T-helper 2 cell treated with Interferon-gamma antibody and Interleukin-4, amounts not matched to agents 5 μg/mL and 100 μg/mL, for 36 hours (primary cell): ENCODE measurements around the gene GRM1.

Experiments used
- DNase-seq: peaks from one replicate; pipeline ENCODE4 v3.0.0; 2021; ENCODE audit warnings: low spot score
- H3K27ac Mint-ChIP-seq: one replicate; pipeline ENCODE4 v1.8.0; 2021; ENCODE audit warnings: mild to moderate bottlenecking, mixed read lengths
- H3K27me3 Mint-ChIP-seq: one replicate; pipeline ENCODE4 v1.8.0; 2021; ENCODE audit warnings: low read depth, mixed read lengths
- H3K36me3 Mint-ChIP-seq: one replicate; pipeline ENCODE4 v1.8.0; 2021; ENCODE audit warnings: low read depth, mixed read lengths
- H3K4me1 Mint-ChIP-seq: one replicate; pipeline ENCODE4 v1.8.0; 2021; ENCODE audit warnings: low read depth, mixed read lengths
- H3K4me3 Mint-ChIP-seq: one replicate; pipeline ENCODE4 v1.8.0; 2022; ENCODE audit warnings: mild to moderate bottlenecking, moderate library complexity, mixed read lengths
- H3K9me3 Mint-ChIP-seq: one replicate; pipeline ENCODE4 v1.8.0; 2021; ENCODE audit warnings: mixed read lengths

GRM1 gene

DNA sequence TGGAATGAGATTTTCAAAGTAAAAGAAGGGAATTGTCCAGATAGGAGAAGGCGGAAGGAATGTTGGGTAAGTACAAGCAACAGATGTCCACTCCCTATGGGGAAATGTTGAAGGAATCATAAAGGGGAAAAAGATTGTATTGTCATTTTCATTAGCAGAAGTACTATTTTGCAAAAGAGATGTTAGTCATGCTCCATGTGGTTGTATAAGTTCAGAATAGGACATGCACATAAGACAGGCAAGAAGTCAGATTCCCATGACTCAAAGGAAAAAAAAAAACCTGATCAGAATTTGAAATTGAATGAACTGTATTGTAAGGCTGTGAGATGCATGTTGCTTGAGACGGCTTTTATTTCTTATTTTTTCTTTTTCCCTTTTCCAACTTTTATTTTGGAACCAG is 36.8 kb downstream of the GRM1 start:
- H3K36me3 Mint-ChIP-seq: no peaks in the 10 kb centered on the region

DNA sequence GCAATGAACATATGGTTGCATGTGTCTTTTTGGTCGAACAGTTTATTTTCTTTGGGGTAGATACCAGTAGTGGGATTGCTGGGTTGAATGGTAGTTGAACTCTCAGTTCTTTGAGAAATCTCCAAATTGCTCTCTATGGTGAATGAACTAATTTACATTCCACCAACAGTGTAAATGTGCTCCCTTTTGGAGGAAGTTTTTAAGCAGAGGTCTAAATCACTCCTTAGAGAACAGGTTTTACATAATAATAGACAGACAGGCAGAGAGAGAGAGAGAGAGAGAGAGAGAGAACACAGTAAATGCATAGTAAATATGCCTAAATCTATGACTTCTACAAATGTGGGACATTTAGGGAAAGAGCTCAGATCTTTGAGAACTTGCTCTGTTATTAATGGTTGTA is 37.6 kb downstream of the GRM1 start:
- H3K27ac Mint-ChIP-seq: no peak overlapping the region
- H3K9me3 Mint-ChIP-seq: no peaks in the 10 kb centered on the region
- DNase-seq: no peak
- H3K36me3 Mint-ChIP-seq: no peaks in the 10 kb centered on the region
- no peak overlapping the region for H3K4me3 Mint-ChIP-seq
- no peaks in the 10 kb centered on the region for H3K27me3 Mint-ChIP-seq
- H3K4me1 Mint-ChIP-seq: no peaks in the 10 kb centered on the region

More for the DNA sequence above, 36.8 kb downstream of the GRM1 start:
- no peak overlapping the region for H3K4me3 Mint-ChIP-seq
- H3K4me1 Mint-ChIP-seq: no peaks in the 10 kb centered on the region
- H3K27me3 Mint-ChIP-seq: no peaks in the 10 kb centered on the region
- DNase-seq: no peak
- no peak overlapping the region for H3K27ac Mint-ChIP-seq
- no peaks in the 10 kb centered on the region for H3K9me3 Mint-ChIP-seq

DNA sequence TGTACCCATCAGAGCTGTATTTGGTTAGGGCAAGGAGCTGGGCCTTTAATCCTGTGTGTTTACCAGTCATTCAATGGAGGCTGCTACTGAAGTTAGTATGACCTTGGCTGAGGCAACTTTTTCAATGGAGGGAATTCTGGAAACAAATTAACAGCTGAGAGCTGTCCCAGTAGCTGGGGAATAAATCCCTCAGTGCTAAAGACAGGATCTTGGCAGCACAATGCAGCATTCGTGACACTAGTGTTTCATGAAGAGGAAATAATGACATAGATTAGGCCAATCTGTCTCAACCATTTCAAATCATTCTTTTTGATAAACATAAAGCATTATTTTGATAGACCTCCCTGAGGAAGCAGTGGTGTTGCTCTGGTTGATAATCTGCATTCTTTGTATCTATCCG is 42.9 kb downstream of the GRM1 start:
- H3K36me3 Mint-ChIP-seq: no peaks in the 10 kb centered on the region
- no peak overlapping the region for H3K4me3 Mint-ChIP-seq
- no peaks in the 10 kb centered on the region for H3K9me3 Mint-ChIP-seq
- H3K4me1 Mint-ChIP-seq: no peaks in the 10 kb centered on the region
- no peaks in the 10 kb centered on the region for H3K27me3 Mint-ChIP-seq
- no peak for DNase-seq
- H3K27ac Mint-ChIP-seq: no peak overlapping the region

DNA sequence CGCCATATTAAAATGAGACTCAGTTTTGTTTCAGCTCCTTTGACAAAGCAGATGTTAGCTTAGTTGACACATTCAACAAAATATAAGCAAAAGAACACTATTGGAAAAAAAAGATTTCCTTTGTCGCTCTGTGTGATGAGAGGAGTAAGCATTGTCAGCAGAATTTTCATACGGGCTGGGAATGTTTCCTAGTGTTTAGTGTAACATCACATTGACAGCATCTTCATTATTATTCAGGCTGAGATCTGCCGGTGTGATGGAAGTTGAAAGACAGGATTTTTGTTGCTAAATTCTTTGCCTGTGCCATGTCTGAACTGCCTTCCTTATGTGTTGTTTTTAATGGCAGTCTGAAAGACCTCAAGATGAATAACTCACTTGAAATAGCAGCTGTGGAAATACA is 49.1 kb downstream of the GRM1 start:
- Mint-ChIP-seq H3K27me3 (no peaks in the 10 kb centered on the region), H3K27ac (no peak overlapping the region), H3K36me3 (no peaks in the 10 kb centered on the region), H3K4me3 (no peak overlapping the region), H3K4me1 (no peaks in the 10 kb centered on the region), H3K9me3 (no peaks in the 10 kb centered on the region)
- no peak for DNase-seq

DNA sequence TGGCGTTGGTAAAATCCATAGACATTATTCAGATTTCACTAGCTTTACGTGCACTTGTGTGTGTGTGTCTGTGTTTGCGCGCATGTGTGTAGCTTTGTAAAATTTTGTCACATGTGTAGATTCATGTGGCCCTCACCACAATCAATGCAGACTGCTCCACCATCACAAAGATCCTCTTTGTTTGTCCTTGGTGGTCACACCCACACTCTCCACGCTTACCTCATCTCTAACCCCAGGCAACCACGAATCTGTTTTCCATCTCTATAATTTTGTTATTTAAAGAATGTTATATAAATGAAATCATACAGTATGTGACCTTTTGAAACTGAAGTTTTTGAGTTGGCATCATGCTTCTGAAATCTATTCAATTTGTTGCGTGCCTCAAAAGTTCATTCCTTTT is 58.5 kb downstream of the GRM1 start:
- Mint-ChIP-seq H3K27ac (no peak overlapping the region), H3K27me3 (no peaks in the 10 kb centered on the region), H3K9me3 (no peaks in the 10 kb centered on the region), H3K4me1 (no peaks in the 10 kb centered on the region), H3K36me3 (no peaks in the 10 kb centered on the region), H3K4me3 (no peak overlapping the region)
- no peak for DNase-seq

DNA sequence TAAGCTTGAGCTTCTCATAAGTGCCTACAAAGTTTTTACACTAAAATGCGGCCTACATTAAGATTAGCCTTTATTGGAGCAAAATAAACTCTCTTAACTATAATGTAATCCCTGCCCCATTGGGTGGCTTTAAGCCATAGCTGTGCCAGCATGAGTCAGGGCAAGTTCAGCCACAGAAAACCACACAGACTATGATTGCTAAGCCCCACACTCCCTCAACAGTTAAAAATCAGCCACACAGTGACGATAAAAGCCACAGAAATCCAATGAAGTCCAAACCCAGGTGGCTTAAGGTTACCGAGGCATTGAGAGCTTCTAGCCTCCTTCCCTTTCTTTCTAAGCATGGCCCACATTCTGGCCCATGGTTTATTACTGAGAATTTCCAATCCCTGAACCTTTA is 61.6 kb downstream of the GRM1 start:
- no peak for DNase-seq
- no peaks in the 10 kb centered on the region for H3K9me3 Mint-ChIP-seq
- no peaks in the 10 kb centered on the region for H3K36me3 Mint-ChIP-seq
- H3K4me1 Mint-ChIP-seq: no peaks in the 10 kb centered on the region
- H3K27ac Mint-ChIP-seq: no peak overlapping the region
- H3K4me3 Mint-ChIP-seq: no peak overlapping the region
- H3K27me3 Mint-ChIP-seq: no peaks in the 10 kb centered on the region

DNA sequence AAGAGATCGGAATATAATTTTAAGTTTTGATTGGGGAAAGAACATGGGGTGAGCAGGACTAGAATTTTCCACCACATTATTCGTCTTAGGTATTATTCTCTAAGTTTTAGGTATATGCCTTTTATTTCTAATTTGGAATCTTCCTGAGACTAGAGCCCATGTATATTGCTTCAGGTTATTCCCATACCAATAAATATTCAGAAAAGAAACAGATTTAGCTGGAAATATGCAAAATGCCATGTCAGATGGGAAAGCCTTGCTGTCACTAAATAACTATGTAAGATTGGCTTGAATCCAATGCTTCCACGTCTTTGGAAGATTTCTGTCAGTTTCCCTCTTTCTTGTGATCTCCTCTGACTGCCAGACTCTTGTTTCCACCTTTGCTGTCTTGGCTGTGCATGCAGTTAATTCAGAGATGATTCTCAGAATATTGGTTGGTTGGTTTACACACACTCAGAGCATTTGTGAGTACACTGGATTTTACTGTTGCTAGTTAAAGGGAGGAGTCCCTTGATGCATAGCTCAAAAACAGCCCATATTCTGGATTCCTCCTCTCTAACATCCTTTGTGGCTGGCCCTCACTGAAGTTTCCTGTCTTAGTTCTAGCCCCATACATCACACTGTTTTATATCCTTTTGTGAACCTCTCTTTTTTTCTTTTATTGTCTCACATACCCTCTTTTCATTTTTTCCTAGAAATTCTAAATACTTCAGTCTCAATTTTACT is 64.3 kb downstream of the GRM1 start:
- H3K36me3 Mint-ChIP-seq: no peaks in the 10 kb centered on the region
- no peak overlapping the region for H3K27ac Mint-ChIP-seq

DNA sequence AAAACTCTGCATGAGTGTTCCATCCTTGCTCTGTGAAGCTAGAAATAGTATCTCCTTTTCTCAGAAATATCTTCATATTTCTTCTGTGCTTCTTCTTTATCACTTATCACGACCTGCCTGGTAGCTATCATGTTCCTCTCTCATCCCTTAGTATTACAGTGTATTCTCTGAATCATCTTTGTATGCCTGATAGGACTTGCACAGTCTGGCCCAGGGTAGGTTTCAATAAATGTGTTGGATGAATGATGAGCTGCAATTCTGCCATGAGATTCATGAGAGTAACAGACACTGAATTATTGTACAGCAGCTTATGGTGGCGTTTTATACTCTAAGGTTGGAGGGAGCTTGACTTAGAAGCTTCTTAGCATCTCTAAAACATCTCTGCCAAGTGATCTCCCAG is 66.6 kb downstream of the GRM1 start:
- no peaks in the 10 kb centered on the region for H3K27me3 Mint-ChIP-seq
- H3K4me1 Mint-ChIP-seq: no peaks in the 10 kb centered on the region
- no peak overlapping the region for H3K4me3 Mint-ChIP-seq
- no peaks in the 10 kb centered on the region for H3K36me3 Mint-ChIP-seq
- no peak for DNase-seq
- H3K27ac Mint-ChIP-seq: no peak overlapping the region
- H3K9me3 Mint-ChIP-seq: no peaks in the 10 kb centered on the region

More for the DNA sequence above, 64.3 kb downstream of the GRM1 start:
- Mint-ChIP-seq H3K9me3 (no peaks in the 10 kb centered on the region), H3K4me3 (no peak overlapping the region), H3K4me1 (no peaks in the 10 kb centered on the region), H3K27me3 (no peaks in the 10 kb centered on the region)
- DNase-seq: no peak

DNA sequence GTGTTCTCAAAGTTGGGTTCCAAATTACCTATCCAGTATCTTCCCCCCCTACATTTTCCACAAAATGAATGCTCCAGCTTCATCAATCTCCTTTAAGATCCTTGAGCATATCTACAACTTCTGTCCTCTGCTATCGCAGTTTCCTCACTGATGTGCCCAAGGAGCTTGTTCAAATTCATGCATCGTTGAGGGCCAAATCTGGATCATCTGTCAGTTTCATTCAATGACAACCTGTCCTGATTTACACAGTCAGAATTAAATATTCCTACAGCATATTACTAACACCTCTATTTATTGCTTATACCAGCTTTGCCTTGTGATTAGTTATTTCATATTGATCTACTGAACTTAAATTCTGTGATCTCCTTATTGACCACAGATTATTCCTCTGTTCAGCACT is 68.7 kb downstream of the GRM1 start:
- no peak for DNase-seq
- no peaks in the 10 kb centered on the region for H3K4me1 Mint-ChIP-seq
- H3K9me3 Mint-ChIP-seq: no peaks in the 10 kb centered on the region
- H3K27me3 Mint-ChIP-seq: no peaks in the 10 kb centered on the region
- no peak overlapping the region for H3K4me3 Mint-ChIP-seq
- no peak overlapping the region for H3K27ac Mint-ChIP-seq
- no peaks in the 10 kb centered on the region for H3K36me3 Mint-ChIP-seq

DNA sequence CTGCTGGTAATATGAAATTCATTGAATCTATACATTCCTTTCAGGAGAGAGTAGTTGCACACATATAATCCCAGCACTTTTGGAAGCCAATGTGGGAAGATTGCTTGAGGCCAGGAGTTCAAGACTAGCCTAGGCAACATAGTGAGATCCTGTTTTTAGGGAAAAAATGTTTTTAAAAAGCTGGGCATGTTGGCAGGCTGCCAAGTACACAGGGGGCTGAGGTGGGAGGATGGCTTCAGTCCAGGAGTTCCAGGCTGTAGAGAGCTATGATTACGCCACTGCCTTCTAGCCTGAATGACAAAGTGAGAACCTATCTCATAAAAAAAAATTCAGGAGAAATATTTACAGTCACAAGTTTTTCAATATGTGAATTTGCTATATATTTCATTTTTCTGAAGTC is 71.9 kb downstream of the GRM1 start:
- no peak for DNase-seq
- no peak overlapping the region for H3K27ac Mint-ChIP-seq
- no peak overlapping the region for H3K4me3 Mint-ChIP-seq
- H3K36me3 Mint-ChIP-seq: no peaks in the 10 kb centered on the region
- H3K4me1 Mint-ChIP-seq: no peaks in the 10 kb centered on the region
- no peaks in the 10 kb centered on the region for H3K9me3 Mint-ChIP-seq
- no peaks in the 10 kb centered on the region for H3K27me3 Mint-ChIP-seq

DNA sequence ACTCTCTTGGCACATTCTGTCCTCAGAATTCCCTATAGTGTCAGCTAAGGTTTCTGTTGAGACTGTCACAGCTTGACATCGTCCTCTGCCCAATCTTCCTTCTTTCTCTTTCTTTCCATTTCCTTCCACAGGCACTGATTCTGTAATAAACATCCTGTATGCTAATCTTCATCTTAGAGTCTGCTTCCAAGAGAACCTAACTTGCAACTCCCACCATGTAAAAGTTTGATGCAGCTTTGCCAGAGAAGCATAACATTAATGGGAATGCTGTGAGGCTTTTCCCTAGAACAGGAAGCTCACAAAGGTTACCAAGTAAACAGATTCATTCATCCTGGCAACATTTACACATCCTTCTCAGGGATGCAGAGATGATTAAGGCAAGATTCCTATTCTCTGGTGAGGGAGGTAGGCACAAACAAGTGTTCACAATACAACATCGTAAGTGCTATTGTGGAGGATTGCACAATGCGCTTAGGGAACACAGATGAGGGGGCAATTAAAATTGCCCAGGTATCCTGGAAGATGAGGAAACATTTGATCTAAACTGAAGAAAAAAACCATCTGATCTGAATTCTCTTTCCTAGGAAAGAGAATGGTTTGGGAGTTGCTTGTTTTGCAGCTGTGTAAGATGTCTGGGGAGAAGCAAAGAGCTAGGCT is 74.7 kb downstream of the GRM1 start:
- DNase-seq: no peak
- H3K4me3 Mint-ChIP-seq: no peak overlapping the region
- no peaks in the 10 kb centered on the region for H3K27me3 Mint-ChIP-seq
- H3K9me3 Mint-ChIP-seq: no peaks in the 10 kb centered on the region
- no peaks in the 10 kb centered on the region for H3K36me3 Mint-ChIP-seq
- H3K27ac Mint-ChIP-seq: no peak overlapping the region
- H3K4me1 Mint-ChIP-seq: no peaks in the 10 kb centered on the region

DNA sequence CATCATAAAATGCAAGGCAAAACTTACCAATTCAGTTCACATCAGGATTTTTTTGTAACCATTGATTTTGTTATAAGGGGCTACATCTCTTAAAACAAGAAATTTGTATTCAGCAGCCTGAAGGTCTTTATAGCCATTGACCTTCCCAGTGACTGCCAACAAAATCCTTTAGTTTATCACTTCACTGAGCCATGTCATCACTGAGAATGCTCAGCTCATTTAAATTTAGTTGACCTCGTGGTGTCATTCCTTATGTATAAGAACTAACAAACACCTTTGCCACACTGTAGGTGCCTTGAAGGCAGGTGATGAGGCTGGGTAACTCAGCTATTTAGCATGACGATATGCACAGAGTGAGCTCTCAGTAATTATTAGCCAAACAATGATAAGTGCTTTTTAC is 77.7 kb downstream of the GRM1 start:
- Mint-ChIP-seq H3K36me3 (no peaks in the 10 kb centered on the region), H3K27me3 (no peaks in the 10 kb centered on the region), H3K27ac (no peak overlapping the region), H3K4me1 (no peaks in the 10 kb centered on the region), H3K4me3 (no peak overlapping the region), H3K9me3 (peaks cover 6% of the 10 kb centered on the region)
- no peak for DNase-seq

DNA sequence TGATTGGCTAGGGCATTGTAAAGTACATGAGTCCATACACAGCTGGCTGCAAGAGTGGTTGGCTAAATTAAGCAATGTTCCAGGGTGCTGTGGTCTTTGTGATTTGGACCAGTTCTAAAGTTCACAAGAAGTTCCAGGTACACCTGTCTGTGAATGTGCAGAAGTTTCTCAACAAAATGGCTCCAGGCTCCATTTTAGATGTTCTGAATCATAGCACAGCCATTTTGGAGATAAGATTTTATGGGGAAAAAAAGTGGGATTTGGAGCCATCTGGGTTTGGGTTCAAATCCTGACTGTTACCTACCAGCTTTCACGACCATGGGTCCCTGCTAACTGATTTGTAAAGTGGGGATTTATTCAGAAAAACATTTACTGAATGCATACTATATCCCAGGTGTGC is 82.1 kb downstream of the GRM1 start:
- H3K4me3 Mint-ChIP-seq: no peak overlapping the region
- no peak overlapping the region for H3K27ac Mint-ChIP-seq
- no peaks in the 10 kb centered on the region for H3K36me3 Mint-ChIP-seq
- DNase-seq: no peak
- peaks cover 6% of the 10 kb centered on the region for H3K9me3 Mint-ChIP-seq
- H3K27me3 Mint-ChIP-seq: no peaks in the 10 kb centered on the region
- H3K4me1 Mint-ChIP-seq: no peaks in the 10 kb centered on the region

DNA sequence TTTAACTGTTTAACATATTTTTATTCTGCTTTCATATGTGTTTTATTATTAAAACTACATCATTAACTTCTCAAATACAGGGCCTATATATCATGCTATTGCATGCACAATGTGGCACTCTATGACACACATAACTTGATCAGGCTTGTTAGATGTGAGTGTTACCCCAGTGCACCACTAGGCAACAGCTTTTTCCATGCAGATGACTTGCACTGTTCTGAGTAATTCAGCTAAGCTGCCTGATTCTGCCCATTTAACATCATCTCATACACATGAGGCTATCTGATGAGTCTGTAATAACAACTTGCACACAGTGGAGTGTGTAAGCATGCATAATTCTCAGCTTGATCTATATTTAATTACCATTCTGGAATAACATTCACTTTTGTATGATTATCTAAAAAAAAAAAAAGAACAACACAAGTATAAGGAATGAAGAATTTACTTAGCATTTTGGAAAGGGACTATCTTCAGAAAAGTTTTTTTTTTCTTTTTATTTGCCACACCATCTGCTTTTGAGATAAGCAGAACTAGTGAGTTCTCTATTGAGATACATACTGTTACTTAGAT is 83.1 kb downstream of the GRM1 start:
- Mint-ChIP-seq H3K36me3 (no peaks in the 10 kb centered on the region), H3K4me3 (no peak overlapping the region), H3K4me1 (no peaks in the 10 kb centered on the region), H3K9me3 (peaks cover 6% of the 10 kb centered on the region), H3K27me3 (no peaks in the 10 kb centered on the region), H3K27ac (no peak overlapping the region)
- no peak for DNase-seq
